HEK293 (cell line): ENCODE data around the gene TMEM88.
A peak's percentile ranks its signal among the peaks of the same experiment; 100 is the strongest.

Experiments
- EGR2 ChIP-seq: fragments of 450-650 bp; formaldehyde crosslinking; IDR thresholded peaks from 2 replicates; pipeline ENCODE4 v1.5.1; 2016; ENCODE audit warnings: low read depth, missing biosample characterization, missing genetic modification characterization
- HOXD13 ChIP-seq: sonication (generic); formaldehyde crosslinking; IDR thresholded peaks from 2 replicates; pipeline ENCODE4 v1.8.0; 2022; ENCODE audit warnings: missing genetic modification reagents, borderline replicate concordance
- KLF16 ChIP-seq: fragments of 450-650 bp; formaldehyde crosslinking; IDR thresholded peaks from 2 replicates; pipeline ENCODE4 v1.5.1; 2017; ENCODE audit warnings: missing biosample characterization, missing genetic modification characterization
- PRDM1 ChIP-seq: fragments of 450-650 bp; formaldehyde crosslinking; IDR thresholded peaks from 2 replicates; pipeline ENCODE4; 2016; ENCODE audit warnings: missing biosample characterization, missing genetic modification characterization
- REST ChIP-seq: fragments of 450-650 bp; formaldehyde crosslinking; IDR thresholded peaks from 2 replicates; pipeline ENCODE4 v1.5.1; 2016; ENCODE audit warnings: missing biosample characterization, missing genetic modification characterization
- SP7 ChIP-seq: fragments of 450-650 bp; formaldehyde crosslinking; IDR thresholded peaks from 2 replicates; pipeline ENCODE4 v1.5.1; 2016; ENCODE audit warnings: missing biosample characterization, missing genetic modification characterization
- ZBTB17 ChIP-seq: fragments of 450-650 bp; formaldehyde crosslinking; IDR thresholded peaks from 2 replicates; pipeline ENCODE4 v1.5.1; 2016; ENCODE audit warnings: missing biosample characterization, missing genetic modification characterization
- ZBTB21 ChIP-seq: fragments of 450-650 bp; formaldehyde crosslinking; IDR thresholded peaks from 2 replicates; pipeline ENCODE4 v1.5.1; 2017; ENCODE audit warnings: missing biosample characterization, missing genetic modification characterization
- ZBTB26 ChIP-seq: fragments of 450-650 bp; formaldehyde crosslinking; optimal IDR thresholded peaks from 2 replicates; pipeline ENCODE3; 2016; ENCODE audit warnings: missing biosample characterization, mild to moderate bottlenecking, missing genetic modification characterization
- ZBTB48 ChIP-seq: fragments of 450-650 bp; formaldehyde crosslinking; IDR thresholded peaks from 2 replicates; pipeline ENCODE4 v1.5.1; 2016; ENCODE audit warnings: missing biosample characterization, missing genetic modification characterization
- ZFHX2 ChIP-seq: fragments of 450-650 bp; formaldehyde crosslinking; conservative IDR thresholded peaks from 2 replicates; pipeline ENCODE4 v1.5.1; 2016; ENCODE audit warnings: missing biosample characterization, missing genetic modification characterization
- ZFP37 ChIP-seq: fragments of 450-650 bp; formaldehyde crosslinking; IDR thresholded peaks from 2 replicates; pipeline ENCODE4 v1.5.1; 2016; ENCODE audit warnings: missing biosample characterization, missing genetic modification characterization
- ZFP69B ChIP-seq: fragments of 450-650 bp; formaldehyde crosslinking; IDR thresholded peaks from 2 replicates; pipeline ENCODE4 v1.5.1; 2016; ENCODE audit warnings: missing biosample characterization, missing genetic modification characterization
- ZNF157 ChIP-seq: fragments of 450-650 bp; formaldehyde crosslinking; IDR thresholded peaks from 2 replicates; pipeline ENCODE4 v1.5.1; 2016; ENCODE audit warnings: missing biosample characterization, missing genetic modification characterization
- ZNF16 ChIP-seq: fragments of 450-650 bp; formaldehyde crosslinking; IDR thresholded peaks from 2 replicates; pipeline ENCODE4 v1.5.1; 2016; ENCODE audit warnings: low read depth, missing biosample characterization, missing genetic modification characterization
- ZNF211 ChIP-seq: fragments of 450-650 bp; formaldehyde crosslinking; IDR thresholded peaks from 2 replicates; pipeline ENCODE4 v1.5.1; 2016; ENCODE audit warnings: low read depth, missing biosample characterization, missing genetic modification characterization
- ZNF221 ChIP-seq: fragments of 450-650 bp; formaldehyde crosslinking; IDR thresholded peaks from 2 replicates; pipeline ENCODE4 v1.5.1; 2017; ENCODE audit warnings: missing biosample characterization, missing genetic modification characterization, borderline replicate concordance
- ZNF26 ChIP-seq: fragments of 450-650 bp; formaldehyde crosslinking; IDR thresholded peaks from 2 replicates; pipeline ENCODE4 v1.5.1; 2016; ENCODE audit warnings: missing biosample characterization, missing genetic modification characterization
- ZNF398 ChIP-seq: fragments of 450-650 bp; formaldehyde crosslinking; IDR thresholded peaks from 2 replicates; pipeline ENCODE4 v1.5.1; 2017; ENCODE audit warnings: missing biosample characterization, missing genetic modification characterization
- ZNF488 ChIP-seq: fragments of 450-650 bp; formaldehyde crosslinking; IDR thresholded peaks from 2 replicates; pipeline ENCODE4 v1.5.1; 2016; ENCODE audit warnings: missing biosample characterization, missing genetic modification characterization
- ZNF521 ChIP-seq: fragments of 450-650 bp; formaldehyde crosslinking; IDR thresholded peaks from 2 replicates; pipeline ENCODE4 v1.5.1; 2017; ENCODE audit warnings: missing biosample characterization, mild to moderate bottlenecking, missing genetic modification characterization
- ZNF600 ChIP-seq: fragments of 450-650 bp; formaldehyde crosslinking; IDR thresholded peaks from 2 replicates; pipeline ENCODE4 v1.5.1; 2016; ENCODE audit warnings: missing biosample characterization, missing genetic modification characterization
- ZNF660 ChIP-seq: fragments of 450-650 bp; IDR thresholded peaks from 2 replicates; pipeline ENCODE4 v1.5.1; 2018; ENCODE audit warnings: missing biosample characterization, mild to moderate bottlenecking, missing genetic modification characterization
- ZNF670 ChIP-seq: fragments of 450-650 bp; formaldehyde crosslinking; IDR thresholded peaks from 2 replicates; pipeline ENCODE4 v1.5.1; 2016; ENCODE audit warnings: missing biosample characterization, missing genetic modification characterization, low read depth
- ZNF692 ChIP-seq: fragments of 450-650 bp; formaldehyde crosslinking; IDR thresholded peaks from 2 replicates; pipeline ENCODE4 v1.5.1; 2016; ENCODE audit warnings: missing biosample characterization, missing genetic modification characterization
- ZNF701 ChIP-seq: fragments of 450-650 bp; formaldehyde crosslinking; IDR thresholded peaks from 2 replicates; pipeline ENCODE4 v1.5.1; 2016; ENCODE audit warnings: missing biosample characterization, missing genetic modification characterization
- TF ChIP-seq, protein P1 (sequence below): fragments of 450-650 bp; formaldehyde crosslinking; IDR thresholded peaks from 2 replicates; pipeline ENCODE4 v1.5.1; 2016; ENCODE audit warnings: missing biosample characterization, missing genetic modification characterization

TMEM88 gene

DNA sequence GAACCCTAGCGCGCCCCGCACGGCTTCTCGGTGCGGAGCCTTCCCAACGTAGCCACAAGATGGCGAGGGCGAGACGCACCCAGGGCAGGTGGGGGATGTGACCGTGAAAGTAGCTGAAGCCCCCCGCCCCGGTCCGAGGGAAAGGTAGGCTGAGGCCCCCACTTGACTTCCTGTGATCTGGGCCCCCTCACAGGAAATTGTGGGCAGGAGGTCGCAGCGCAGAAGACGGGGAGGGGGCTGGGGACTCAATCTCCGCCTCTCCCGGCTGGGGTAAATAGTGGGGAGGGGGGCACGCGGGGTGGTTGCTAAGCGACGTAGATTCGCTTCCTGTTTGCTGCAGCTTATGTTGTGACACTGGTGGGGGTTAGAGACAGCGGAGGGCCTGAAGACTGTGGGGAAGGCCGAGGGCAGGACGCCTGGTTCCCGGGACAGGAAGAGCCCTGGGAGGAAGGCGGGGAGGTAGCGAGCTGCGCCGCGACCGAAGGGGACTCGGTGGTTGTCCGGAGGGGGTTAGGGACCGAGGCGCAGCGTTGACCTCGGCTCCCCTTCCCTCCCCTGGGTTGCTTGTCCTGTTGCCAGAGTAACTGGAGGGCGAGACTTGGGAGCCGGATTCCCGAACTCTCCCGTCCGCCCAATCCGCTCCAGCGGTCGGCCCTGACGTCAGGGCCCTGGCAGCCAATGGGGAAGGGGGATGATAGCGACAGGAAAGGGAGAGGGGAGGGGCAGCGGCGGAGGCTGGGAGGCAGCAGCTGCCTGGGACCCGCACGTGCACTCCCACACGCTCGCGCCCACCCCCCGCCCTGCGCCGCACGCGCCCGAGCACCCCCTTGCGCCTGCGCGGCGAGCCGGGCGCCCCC, 19.7 kb upstream of the TMEM88 start (continued):
- TF ChIP-seq ZNF488 (no peak), ZNF600 (no peak; the same call in 1 of the 2 replicates), PRDM1 (tag by site-specific recombination) (0 out of 2 replicates have a peak, but pooled peaks have one; percentile 3), ZNF211 (no peak), ZNF521 (no peak), KLF16 (tag by site-specific recombination) (0 out of 2 replicates have a peak, but pooled peaks have one; percentile 27), ZNF398 (tag by site-specific recombination) (peak; percentile 100), ZNF157 (tag by site-specific recombination) (no peak), ZFP37 (tag by site-specific recombination) (no peak), SP7 (tag by site-specific recombination) (peak; percentile 10), ZNF16 (no peak), ZNF670 (tag by site-specific recombination) (no peak), ZNF221 (no peak), ZBTB48 (peak; percentile 100), ZFP69B (tag by site-specific recombination) (no peak), ZNF701 (tag by site-specific recombination) (no peak), HOXD13 (CRISPR knock-in tag) (no peak), ZBTB21 (0 out of 2 replicates have a peak, but pooled peaks have one; percentile 20), ZNF692 (tag by site-specific recombination) (no peak; the same call in 1 of the 2 replicates), ZFHX2 (tag by site-specific recombination) (peak; percentile 94), ZNF26 (tag by site-specific recombination) (no peak), EGR2 (tag by site-specific recombination) (peak; percentile 57; the same call in 1 of the 2 replicates), ZBTB17 (tag by site-specific recombination) (peak; percentile 94), ZNF660 (tag by site-specific recombination) (no peak), ZBTB26 (peak; percentile 65), REST (tag by site-specific recombination) (no peak)
- TF ChIP-seq, protein P1, sequence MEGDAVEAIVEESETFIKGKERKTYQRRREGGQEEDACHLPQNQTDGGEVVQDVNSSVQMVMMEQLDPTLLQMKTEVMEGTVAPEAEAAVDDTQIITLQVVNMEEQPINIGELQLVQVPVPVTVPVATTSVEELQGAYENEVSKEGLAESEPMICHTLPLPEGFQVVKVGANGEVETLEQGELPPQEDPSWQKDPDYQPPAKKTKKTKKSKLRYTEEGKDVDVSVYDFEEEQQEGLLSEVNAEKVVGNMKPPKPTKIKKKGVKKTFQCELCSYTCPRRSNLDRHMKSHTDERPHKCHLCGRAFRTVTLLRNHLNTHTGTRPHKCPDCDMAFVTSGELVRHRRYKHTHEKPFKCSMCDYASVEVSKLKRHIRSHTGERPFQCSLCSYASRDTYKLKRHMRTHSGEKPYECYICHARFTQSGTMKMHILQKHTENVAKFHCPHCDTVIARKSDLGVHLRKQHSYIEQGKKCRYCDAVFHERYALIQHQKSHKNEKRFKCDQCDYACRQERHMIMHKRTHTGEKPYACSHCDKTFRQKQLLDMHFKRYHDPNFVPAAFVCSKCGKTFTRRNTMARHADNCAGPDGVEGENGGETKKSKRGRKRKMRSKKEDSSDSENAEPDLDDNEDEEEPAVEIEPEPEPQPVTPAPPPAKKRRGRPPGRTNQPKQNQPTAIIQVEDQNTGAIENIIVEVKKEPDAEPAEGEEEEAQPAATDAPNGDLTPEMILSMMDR (tag by site-specific recombination), result peak; percentile 97
